ENCODE results near the gene HSD17B2.
"Not testable (repeated sequence)": the region's sequence is repeated elsewhere in the genome, so short reads cannot be mapped to it uniquely, and the experiment has no call there.

HSD17B2 gene

GRCh38 chr16:82119405-82119804, 84.4 kb downstream of the HSD17B2 start:
- Histone ChIP-seq H3K9me3 (ENCODE audit: control insufficient read depth, low read length) (no peaks in the 10 kb centered on the region), H3K27ac (ENCODE audit: low read depth, low read length, severe bottlenecking) (no peak overlapping the region), H3K36me3 (ENCODE audit: control insufficient read depth, insufficient read depth, low read length) (no peaks in the 10 kb centered on the region), H3K4me3 (ENCODE audit: extremely low read depth, insufficient read depth, low read length, poor library complexity, severe bottlenecking) (no peak overlapping the region), H3K4me1 (ENCODE audit: control insufficient read depth, insufficient read depth, low read length, poor library complexity, severe bottlenecking) (no peaks in the 10 kb centered on the region)
- WGBS, 2 experiments (ENCODE audit: insufficient coverage in 2 of 2): 86 to 95% methylated on average over 3 of the region's 4 CpGs

GRCh38 chr16:82124651-82125050, 89.6 kb downstream of the HSD17B2 start:
- H3K4me1 ChIP-seq (ENCODE audit: control insufficient read depth, insufficient read depth, low read length, poor library complexity, severe bottlenecking): no peaks in the 10 kb centered on the region
- no peaks in the 10 kb centered on the region for H3K36me3 ChIP-seq (ENCODE audit: control insufficient read depth, insufficient read depth, low read length)
- H3K4me3 ChIP-seq (ENCODE audit: extremely low read depth, insufficient read depth, low read length, poor library complexity, severe bottlenecking): no peak overlapping the region
- no peak overlapping the region for H3K27ac ChIP-seq (ENCODE audit: low read depth, low read length, severe bottlenecking)
- 100% methylated on average over 1 of the region's 3 CpGs; no CpG with 5 or more reads in 1 of the 2 experiments for WGBS, 2 experiments (ENCODE audit: insufficient coverage in 2 of 2)
- no peaks in the 10 kb centered on the region for H3K9me3 ChIP-seq (ENCODE audit: control insufficient read depth, low read length)

GRCh38 chr16:82129881-82130280, 94.8 kb downstream of the HSD17B2 start:
- no peaks in the 10 kb centered on the region for H3K9me3 ChIP-seq (ENCODE audit: control insufficient read depth, low read length)
- no peaks in the 10 kb centered on the region for H3K4me1 ChIP-seq (ENCODE audit: control insufficient read depth, insufficient read depth, low read length, poor library complexity, severe bottlenecking)
- WGBS, 2 experiments (ENCODE audit: insufficient coverage in 2 of 2): 75 to 92% methylated on average over 1 to 2 of the region's 3 CpGs
- H3K36me3 ChIP-seq (ENCODE audit: control insufficient read depth, insufficient read depth, low read length): no peaks in the 10 kb centered on the region
- no peak overlapping the region for H3K27ac ChIP-seq (ENCODE audit: low read depth, low read length, severe bottlenecking)
- H3K4me3 ChIP-seq (ENCODE audit: extremely low read depth, insufficient read depth, low read length, poor library complexity, severe bottlenecking): no peak overlapping the region

- peaks cover 19% of the 10 kb centered on the region for H3K36me3 ChIP-seq (ENCODE audit: control insufficient read depth, insufficient read depth, low read length)
- 94 to 97% methylated on average over 4 to 5 of the region's 6 CpGs for WGBS, 2 experiments (ENCODE audit: insufficient coverage in 2 of 2)
Measured at GRCh38 chr16:82133798-82134197, 98.7 kb downstream of the HSD17B2 start.

GRCh38 chr16:82134846-82135245, 99.8 kb downstream of the HSD17B2 start:
- no peaks in the 10 kb centered on the region for H3K4me1 ChIP-seq (ENCODE audit: control insufficient read depth, insufficient read depth, low read length, poor library complexity, severe bottlenecking)
- no peaks in the 10 kb centered on the region for H3K9me3 ChIP-seq (ENCODE audit: control insufficient read depth, low read length)
- no peak overlapping the region for H3K27ac ChIP-seq (ENCODE audit: low read depth, low read length, severe bottlenecking)
- H3K36me3 ChIP-seq (ENCODE audit: control insufficient read depth, insufficient read depth, low read length): peaks cover 19% of the 10 kb centered on the region
- H3K4me3 ChIP-seq (ENCODE audit: extremely low read depth, insufficient read depth, low read length, poor library complexity, severe bottlenecking): no peak overlapping the region
- 96 to 100% methylated on average over 4 to 6 of the region's 8 CpGs for WGBS, 2 experiments (ENCODE audit: insufficient coverage in 2 of 2)

More at GRCh38 chr16:82133798-82134197, 98.7 kb downstream of the HSD17B2 start:
- H3K27ac ChIP-seq (ENCODE audit: low read depth, low read length, severe bottlenecking): no peak overlapping the region
- H3K4me1 ChIP-seq (ENCODE audit: control insufficient read depth, insufficient read depth, low read length, poor library complexity, severe bottlenecking): no peaks in the 10 kb centered on the region
- H3K9me3 ChIP-seq (ENCODE audit: control insufficient read depth, low read length): no peaks in the 10 kb centered on the region
- no peak overlapping the region for H3K4me3 ChIP-seq (ENCODE audit: extremely low read depth, insufficient read depth, low read length, poor library complexity, severe bottlenecking)

- H3K4me3 ChIP-seq (ENCODE audit: extremely low read depth, insufficient read depth, low read length, poor library complexity, severe bottlenecking): no peak overlapping the region
- no peaks in the 10 kb centered on the region for H3K9me3 ChIP-seq (ENCODE audit: control insufficient read depth, low read length)
- no peaks in the 10 kb centered on the region for H3K4me1 ChIP-seq (ENCODE audit: control insufficient read depth, insufficient read depth, low read length, poor library complexity, severe bottlenecking)
- WGBS, 2 experiments (ENCODE audit: insufficient coverage in 2 of 2): 86 to 91% methylated on average over 5 of the region's 8 CpGs
- H3K36me3 ChIP-seq (ENCODE audit: control insufficient read depth, insufficient read depth, low read length): peaks cover 19% of the 10 kb centered on the region
- no peak overlapping the region for H3K27ac ChIP-seq (ENCODE audit: low read depth, low read length, severe bottlenecking)
Measured at GRCh38 chr16:82135844-82136243, 100.8 kb downstream of the HSD17B2 start.

- H3K27ac ChIP-seq (ENCODE audit: low read depth, low read length, severe bottlenecking): no peak overlapping the region
- no peak overlapping the region for H3K4me3 ChIP-seq (ENCODE audit: extremely low read depth, insufficient read depth, low read length, poor library complexity, severe bottlenecking)
- H3K9me3 ChIP-seq (ENCODE audit: control insufficient read depth, low read length): no peaks in the 10 kb centered on the region
- 91 to 98% methylated on average over 8 of the region's 9 CpGs for WGBS, 2 experiments (ENCODE audit: insufficient coverage in 2 of 2)
- peaks cover 19% of the 10 kb centered on the region for H3K36me3 ChIP-seq (ENCODE audit: control insufficient read depth, insufficient read depth, low read length)
- no peaks in the 10 kb centered on the region for H3K4me1 ChIP-seq (ENCODE audit: control insufficient read depth, insufficient read depth, low read length, poor library complexity, severe bottlenecking)
Measured at GRCh38 chr16:82136956-82137821, 102.1 kb downstream of the HSD17B2 start.

GRCh38 chr16:82137822-82138167, 102.7 kb downstream of the HSD17B2 start:
- peaks cover 19% of the 10 kb centered on the region for H3K36me3 ChIP-seq (ENCODE audit: control insufficient read depth, insufficient read depth, low read length)
- 71% methylated on average over 1 of the region's 3 CpGs; no CpG with 5 or more reads in 1 of the 2 experiments for WGBS, 2 experiments (ENCODE audit: insufficient coverage in 2 of 2)
- H3K4me1 ChIP-seq (ENCODE audit: control insufficient read depth, insufficient read depth, low read length, poor library complexity, severe bottlenecking): no peaks in the 10 kb centered on the region
- H3K9me3 ChIP-seq (ENCODE audit: control insufficient read depth, low read length): no peaks in the 10 kb centered on the region
- H3K27ac ChIP-seq (ENCODE audit: low read depth, low read length, severe bottlenecking): no peak overlapping the region
- no peak overlapping the region for H3K4me3 ChIP-seq (ENCODE audit: extremely low read depth, insufficient read depth, low read length, poor library complexity, severe bottlenecking)

GRCh38 chr16:82138478-82139285, 103.6 kb downstream of the HSD17B2 start:
- no peak overlapping the region for H3K4me3 ChIP-seq (ENCODE audit: extremely low read depth, insufficient read depth, low read length, poor library complexity, severe bottlenecking)
- H3K36me3 ChIP-seq (ENCODE audit: control insufficient read depth, insufficient read depth, low read length): peaks cover 19% of the 10 kb centered on the region
- H3K9me3 ChIP-seq (ENCODE audit: control insufficient read depth, low read length): no peaks in the 10 kb centered on the region
- WGBS, 2 experiments (ENCODE audit: insufficient coverage in 2 of 2): 90 to 92% methylated on average over 12 of the region's 15 CpGs
- no peak overlapping the region for H3K27ac ChIP-seq (ENCODE audit: low read depth, low read length, severe bottlenecking)
- no peaks in the 10 kb centered on the region for H3K4me1 ChIP-seq (ENCODE audit: control insufficient read depth, insufficient read depth, low read length, poor library complexity, severe bottlenecking)

GRCh38 chr16:82139286-82139571, 104.2 kb downstream of the HSD17B2 start:
- not testable (repeated sequence) for H3K4me1 ChIP-seq (ENCODE audit: control insufficient read depth, insufficient read depth, low read length, poor library complexity, severe bottlenecking); H3K27ac ChIP-seq (ENCODE audit: low read depth, low read length, severe bottlenecking); H3K4me3 ChIP-seq (ENCODE audit: extremely low read depth, insufficient read depth, low read length, poor library complexity, severe bottlenecking); H3K9me3 ChIP-seq (ENCODE audit: control insufficient read depth, low read length)
- peaks cover 19% of the 10 kb centered on the region for H3K36me3 ChIP-seq (ENCODE audit: control insufficient read depth, insufficient read depth, low read length)
- WGBS, 2 experiments (ENCODE audit: insufficient coverage in 2 of 2): 64 to 86% methylated on average over 10 to 11 of the region's 19 CpGs

GRCh38 chr16:82146556-82146955, 111.5 kb downstream of the HSD17B2 start:
- WGBS, 2 experiments (ENCODE audit: insufficient coverage in 2 of 2): 83% methylated on average over 1 of the region's 3 CpGs; no CpG with 5 or more reads in 1 of the 2 experiments
- Histone ChIP-seq H3K27ac (ENCODE audit: low read depth, low read length, severe bottlenecking) (no peak overlapping the region), H3K4me1 (ENCODE audit: control insufficient read depth, insufficient read depth, low read length, poor library complexity, severe bottlenecking) (no peaks in the 10 kb centered on the region), H3K4me3 (ENCODE audit: extremely low read depth, insufficient read depth, low read length, poor library complexity, severe bottlenecking) (no peak overlapping the region), H3K9me3 (ENCODE audit: control insufficient read depth, low read length) (no peaks in the 10 kb centered on the region), H3K36me3 (ENCODE audit: control insufficient read depth, insufficient read depth, low read length) (peaks cover 50% of the 10 kb centered on the region)
